ENCODE measurements around the gene AVL9.

DNA sequence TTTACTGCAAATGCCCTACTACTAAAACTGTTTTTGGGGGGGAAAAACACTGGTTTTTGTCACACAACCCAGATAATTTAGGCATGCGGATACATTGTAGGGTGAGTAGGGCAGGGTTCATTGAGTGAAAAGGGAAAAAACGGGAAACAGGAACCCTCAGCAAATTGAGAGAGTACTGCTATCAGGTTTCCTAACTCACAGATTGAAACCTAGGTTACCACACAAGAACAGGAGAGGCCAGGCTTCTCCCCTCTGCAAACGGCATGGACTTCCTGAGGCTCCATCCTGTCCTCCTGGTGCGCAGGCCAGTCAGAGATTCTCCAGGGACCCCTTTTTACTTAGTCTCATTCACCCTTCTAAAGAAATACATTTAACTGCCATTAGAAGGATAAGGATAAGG lies 30.6 kb downstream of the AVL9 start:
- no peak for TF ChIP-seq POLR2A (IDR thresholded peaks at IDR 0.05)
- TF ChIP-seq, protein P1, sequence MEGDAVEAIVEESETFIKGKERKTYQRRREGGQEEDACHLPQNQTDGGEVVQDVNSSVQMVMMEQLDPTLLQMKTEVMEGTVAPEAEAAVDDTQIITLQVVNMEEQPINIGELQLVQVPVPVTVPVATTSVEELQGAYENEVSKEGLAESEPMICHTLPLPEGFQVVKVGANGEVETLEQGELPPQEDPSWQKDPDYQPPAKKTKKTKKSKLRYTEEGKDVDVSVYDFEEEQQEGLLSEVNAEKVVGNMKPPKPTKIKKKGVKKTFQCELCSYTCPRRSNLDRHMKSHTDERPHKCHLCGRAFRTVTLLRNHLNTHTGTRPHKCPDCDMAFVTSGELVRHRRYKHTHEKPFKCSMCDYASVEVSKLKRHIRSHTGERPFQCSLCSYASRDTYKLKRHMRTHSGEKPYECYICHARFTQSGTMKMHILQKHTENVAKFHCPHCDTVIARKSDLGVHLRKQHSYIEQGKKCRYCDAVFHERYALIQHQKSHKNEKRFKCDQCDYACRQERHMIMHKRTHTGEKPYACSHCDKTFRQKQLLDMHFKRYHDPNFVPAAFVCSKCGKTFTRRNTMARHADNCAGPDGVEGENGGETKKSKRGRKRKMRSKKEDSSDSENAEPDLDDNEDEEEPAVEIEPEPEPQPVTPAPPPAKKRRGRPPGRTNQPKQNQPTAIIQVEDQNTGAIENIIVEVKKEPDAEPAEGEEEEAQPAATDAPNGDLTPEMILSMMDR (IDR thresholded peaks at IDR 0.05): no peak
